Measurements from ENCODE around the gene NFS1. TPM values are rescaled to one million over a fixed set of nuclear protein-coding genes. Genes with fewer than 3 reads are reported as not detected.

NFS1 gene
- total and polyA plus RNA-seq, 2 experiments from 2014 or later = 38.1 to 48.5 TPM

GRCh38 chr20:35635652-35636051 lies 63.5 kb downstream of the NFS1 start:
- Histone ChIP-seq H2AFZ (no peak overlapping the region), H3K9me3 (ENCODE audit: low read depth) (no peaks in the 10 kb centered on the region), H3K4me2 (peak overlapping the region; percentile 43), H3K79me2 (peaks cover 68% of the 10 kb centered on the region), H4K20me1 (ENCODE audit: insufficient read depth, poor library complexity, severe bottlenecking) (peaks cover 40% of the 10 kb centered on the region), H3K36me3 (replicated peaks; ENCODE audit: insufficient read depth, low read depth) (no peaks in the 10 kb centered on the region), H3K4me1 (ENCODE audit: insufficient read depth) (peaks cover 8% of the 10 kb centered on the region), H3K27ac (peak overlapping the region; percentile 55), H3K27me3 (no peaks in the 10 kb centered on the region), H3K9me2 (replicated peaks; ENCODE audit: insufficient read depth) (no peaks in the 10 kb centered on the region), H3K4me3 (no peak overlapping the region)
- WGBS (ENCODE audit: low lambda C conversion rate, missing lambda C conversion rate) = 84% methylated on average over 4 of the region's 4 CpGs
- no peak for TF ChIP-seq EZH2 (IDR thresholded peaks at IDR 0.05; ENCODE audit: borderline replicate concordance)
- TF ChIP-seq, protein P1, sequence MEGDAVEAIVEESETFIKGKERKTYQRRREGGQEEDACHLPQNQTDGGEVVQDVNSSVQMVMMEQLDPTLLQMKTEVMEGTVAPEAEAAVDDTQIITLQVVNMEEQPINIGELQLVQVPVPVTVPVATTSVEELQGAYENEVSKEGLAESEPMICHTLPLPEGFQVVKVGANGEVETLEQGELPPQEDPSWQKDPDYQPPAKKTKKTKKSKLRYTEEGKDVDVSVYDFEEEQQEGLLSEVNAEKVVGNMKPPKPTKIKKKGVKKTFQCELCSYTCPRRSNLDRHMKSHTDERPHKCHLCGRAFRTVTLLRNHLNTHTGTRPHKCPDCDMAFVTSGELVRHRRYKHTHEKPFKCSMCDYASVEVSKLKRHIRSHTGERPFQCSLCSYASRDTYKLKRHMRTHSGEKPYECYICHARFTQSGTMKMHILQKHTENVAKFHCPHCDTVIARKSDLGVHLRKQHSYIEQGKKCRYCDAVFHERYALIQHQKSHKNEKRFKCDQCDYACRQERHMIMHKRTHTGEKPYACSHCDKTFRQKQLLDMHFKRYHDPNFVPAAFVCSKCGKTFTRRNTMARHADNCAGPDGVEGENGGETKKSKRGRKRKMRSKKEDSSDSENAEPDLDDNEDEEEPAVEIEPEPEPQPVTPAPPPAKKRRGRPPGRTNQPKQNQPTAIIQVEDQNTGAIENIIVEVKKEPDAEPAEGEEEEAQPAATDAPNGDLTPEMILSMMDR (IDR thresholded peaks at IDR 0.05; ENCODE audit: poor library complexity) = no peak
- no peak for TF ChIP-seq EZH2phosphoT487 (IDR thresholded peaks at IDR 0.05; ENCODE audit: low read depth, severe bottlenecking, unreplicated experiment)
- no peak for DNase-seq (ENCODE audit: low spot score)

DNA sequence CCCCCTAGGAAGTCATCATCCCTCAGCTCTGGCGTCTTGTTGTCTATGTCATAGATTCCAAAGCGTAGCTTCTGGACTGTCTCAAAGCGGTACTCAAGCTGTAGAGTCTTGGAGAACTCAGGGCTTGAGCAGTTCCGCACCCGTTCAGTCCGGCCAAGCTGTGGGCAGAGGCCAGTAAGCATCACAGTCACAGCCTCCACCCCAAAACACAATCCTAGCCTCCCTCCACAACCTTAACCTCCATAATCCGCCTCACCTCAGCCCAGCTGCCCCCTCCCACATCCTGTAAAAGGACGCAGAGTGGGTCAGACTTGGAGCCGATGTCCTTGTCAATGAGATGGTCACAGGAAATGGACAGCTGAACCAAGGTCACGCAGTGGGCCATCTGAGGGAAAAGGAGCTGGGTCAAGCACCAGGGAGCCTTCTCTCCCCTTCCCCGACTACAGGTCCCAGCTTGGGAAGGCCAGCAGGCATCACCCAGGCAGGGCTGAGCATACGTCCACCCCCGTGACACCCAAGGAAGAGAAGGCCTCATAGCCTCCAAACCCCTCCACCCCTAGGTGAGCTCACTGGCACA lies 66.5 kb downstream of the NFS1 start:
- Histone ChIP-seq H2AFZ (no peak overlapping the region), H3K27me3 (no peaks in the 10 kb centered on the region), H3K27ac (no peak overlapping the region), H3K4me2 (no peak overlapping the region), H3K36me3 (replicated peaks; ENCODE audit: insufficient read depth, low read depth) (peaks cover 4% of the 10 kb centered on the region), H3K4me1 (ENCODE audit: insufficient read depth) (peaks cover 8% of the 10 kb centered on the region), H3K9me2 (replicated peaks; ENCODE audit: insufficient read depth) (no peaks in the 10 kb centered on the region), H4K20me1 (ENCODE audit: insufficient read depth, poor library complexity, severe bottlenecking) (peaks cover 27% of the 10 kb centered on the region), H3K9me3 (ENCODE audit: low read depth) (no peaks in the 10 kb centered on the region), H3K4me3 (no peak overlapping the region), H3K79me2 (peaks cover 40% of the 10 kb centered on the region)
- DNase-seq (ENCODE audit: low spot score) = no peak
- WGBS (ENCODE audit: low lambda C conversion rate, missing lambda C conversion rate) = 96% methylated on average over 13 of the region's 13 CpGs
- TF ChIP-seq, protein P1 (IDR thresholded peaks at IDR 0.05; ENCODE audit: poor library complexity) = no peak
- no peak for TF ChIP-seq EZH2phosphoT487 (IDR thresholded peaks at IDR 0.05; ENCODE audit: low read depth, severe bottlenecking, unreplicated experiment)

GRCh38 chr20:35630636-35631035 lies 68.5 kb downstream of the NFS1 start:
- Histone ChIP-seq H3K4me2 (no peak overlapping the region), H3K27me3 (no peaks in the 10 kb centered on the region), H3K9me2 (replicated peaks; ENCODE audit: insufficient read depth) (no peaks in the 10 kb centered on the region), H2AFZ (no peak overlapping the region), H3K36me3 (replicated peaks; ENCODE audit: insufficient read depth, low read depth) (peaks cover 4% of the 10 kb centered on the region), H3K27ac (no peak overlapping the region), H3K79me2 (peaks cover 20% of the 10 kb centered on the region), H3K9me3 (ENCODE audit: low read depth) (no peaks in the 10 kb centered on the region), H4K20me1 (ENCODE audit: insufficient read depth, poor library complexity, severe bottlenecking) (peaks cover 13% of the 10 kb centered on the region), H3K4me1 (ENCODE audit: insufficient read depth) (no peaks in the 10 kb centered on the region), H3K4me3 (no peak overlapping the region)
- WGBS (ENCODE audit: low lambda C conversion rate, missing lambda C conversion rate) = 98% methylated on average over 4 of the region's 4 CpGs
- no peak for DNase-seq (ENCODE audit: low spot score)
- TF ChIP-seq, protein P1 (IDR thresholded peaks at IDR 0.05; ENCODE audit: poor library complexity) = no peak
- no peak for TF ChIP-seq EZH2 (IDR thresholded peaks at IDR 0.05; ENCODE audit: borderline replicate concordance)
- no peak for TF ChIP-seq EZH2phosphoT487 (IDR thresholded peaks at IDR 0.05; ENCODE audit: low read depth, severe bottlenecking, unreplicated experiment)
